Measurements from ENCODE around the gene DOLK.

DNA sequence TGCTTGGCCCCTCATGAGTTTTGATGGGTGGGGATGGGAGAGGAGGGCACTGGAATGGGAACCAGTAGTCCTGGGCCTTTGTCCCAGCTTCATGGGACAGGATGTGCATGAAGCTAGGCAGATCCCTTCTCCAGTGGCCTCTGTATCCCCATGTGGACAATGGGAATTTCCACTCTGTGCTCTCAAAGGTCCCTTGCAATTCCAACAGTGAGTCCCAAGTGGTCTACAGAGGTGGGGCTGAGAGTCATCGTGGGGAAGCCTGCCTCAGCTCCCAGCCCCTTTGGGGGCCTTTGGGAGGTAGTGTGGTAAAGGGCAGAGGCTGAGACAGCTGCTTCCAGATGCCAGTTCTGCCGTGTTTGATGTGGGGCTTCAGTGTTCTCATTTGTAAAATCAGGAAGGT, 28.5 kb downstream of the DOLK start:
- TF ChIP-seq, protein P1, sequence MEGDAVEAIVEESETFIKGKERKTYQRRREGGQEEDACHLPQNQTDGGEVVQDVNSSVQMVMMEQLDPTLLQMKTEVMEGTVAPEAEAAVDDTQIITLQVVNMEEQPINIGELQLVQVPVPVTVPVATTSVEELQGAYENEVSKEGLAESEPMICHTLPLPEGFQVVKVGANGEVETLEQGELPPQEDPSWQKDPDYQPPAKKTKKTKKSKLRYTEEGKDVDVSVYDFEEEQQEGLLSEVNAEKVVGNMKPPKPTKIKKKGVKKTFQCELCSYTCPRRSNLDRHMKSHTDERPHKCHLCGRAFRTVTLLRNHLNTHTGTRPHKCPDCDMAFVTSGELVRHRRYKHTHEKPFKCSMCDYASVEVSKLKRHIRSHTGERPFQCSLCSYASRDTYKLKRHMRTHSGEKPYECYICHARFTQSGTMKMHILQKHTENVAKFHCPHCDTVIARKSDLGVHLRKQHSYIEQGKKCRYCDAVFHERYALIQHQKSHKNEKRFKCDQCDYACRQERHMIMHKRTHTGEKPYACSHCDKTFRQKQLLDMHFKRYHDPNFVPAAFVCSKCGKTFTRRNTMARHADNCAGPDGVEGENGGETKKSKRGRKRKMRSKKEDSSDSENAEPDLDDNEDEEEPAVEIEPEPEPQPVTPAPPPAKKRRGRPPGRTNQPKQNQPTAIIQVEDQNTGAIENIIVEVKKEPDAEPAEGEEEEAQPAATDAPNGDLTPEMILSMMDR (IDR thresholded peaks at IDR 0.05; ENCODE audit: borderline replicate concordance, extremely low read depth, low read length, poor library complexity, severe bottlenecking) = no peak
- TF ChIP-seq EZH2 (IDR thresholded peaks at IDR 0.05; ENCODE audit: borderline replicate concordance, low read depth, low read length, severe bottlenecking) = no peak
